DND-41 (cell line): Measurements from ENCODE around the gene UVRAG.

Experiments
- ATAC-seq: fragments of 200-7000 bp; cut with Tn5 transposase; 3 replicates; pipeline ENCODE4 v1.9.1; 2021; ENCODE audit warnings: low read depth; ENCODE audit not compliant: insufficient read depth
- DNase-seq: peaks from one replicate; pipeline ENCODE4 v3.0.0-alpha.2; 2020
- H2AFZ ChIP-seq: 2 replicates; pipeline ENCODE4 v1.6.0; 2012; ENCODE audit warnings: low read depth, low read length
- H3K27ac ChIP-seq: 2 replicates; pipeline ENCODE4 v1.5.1; 2012; ENCODE audit warnings: low read length, inconsistent platforms
- H3K27me3 ChIP-seq: fragments of 200-600 bp; sonication (generic); 2 replicates; pipeline ENCODE4 v1.6.0; 2012; ENCODE audit warnings: low read length, mild to moderate bottlenecking, inconsistent platforms; ENCODE audit not compliant: insufficient read depth, poor library complexity
- H3K36me3 ChIP-seq: 2 replicates; pipeline ENCODE4 v1.5.1; 2012; ENCODE audit warnings: low read length, inconsistent platforms; ENCODE audit not compliant: insufficient read depth
- H3K4me1 ChIP-seq: 2 replicates; pipeline ENCODE4 v1.5.1; 2012; ENCODE audit warnings: mild to moderate bottlenecking, low read length; ENCODE audit not compliant: insufficient read depth
- H3K4me2 ChIP-seq: 2 replicates; pipeline ENCODE4 v1.6.0; 2012; ENCODE audit warnings: mild to moderate bottlenecking, moderate library complexity, low read length, inconsistent platforms; ENCODE audit not compliant: insufficient read depth
- H3K4me3 ChIP-seq, 2 experiments: fragments of 200-600 bp in 1 of 2; shearing (Covaris generic) in 1 of 2; 2 replicates each; pipeline ENCODE4 v1.5.1; 2012 to 2016; ENCODE audit warnings: inconsistent platforms in 2 of 2, low read length in 2 of 2, mild to moderate bottlenecking in 2 of 2, low read depth in 1 of 2, moderate library complexity in 1 of 2
- H3K79me2 ChIP-seq: 2 replicates; pipeline ENCODE4 v1.6.0; 2012; ENCODE audit warnings: low read length, inconsistent platforms; ENCODE audit not compliant: insufficient read depth
- H3K9ac ChIP-seq: 2 replicates; pipeline ENCODE4 v1.6.0; 2012; ENCODE audit warnings: low read depth, mild to moderate bottlenecking, inconsistent platforms, low read length, moderate library complexity
- H3K9me3 ChIP-seq: 2 replicates; pipeline ENCODE4 v1.5.1; 2012; ENCODE audit warnings: low read length, moderate library complexity, mild to moderate bottlenecking, inconsistent platforms; ENCODE audit not compliant: insufficient read depth, severe bottlenecking
- H4K20me1 ChIP-seq: 2 replicates; pipeline ENCODE4 v1.6.0; 2012; ENCODE audit warnings: low read length; ENCODE audit not compliant: insufficient read depth
- EZH2 ChIP-seq: IDR thresholded peaks from 3 replicates; pipeline ENCODE4 v1.6.1; 2012; ENCODE audit warnings: borderline replicate concordance, low read depth, mild to moderate bottlenecking, moderate library complexity, low read length, inconsistent platforms; ENCODE audit not compliant: severe bottlenecking
- TF ChIP-seq, protein P1 (sequence below): IDR thresholded peaks from 2 replicates; pipeline ENCODE4 v1.5.1; 2012; ENCODE audit warnings: borderline replicate concordance, low read length, moderate library complexity, mild to moderate bottlenecking; ENCODE audit not compliant: poor library complexity, severe bottlenecking; ENCODE audit errors: extremely low read depth

The UVRAG gene

GRCh38 chr11:75781831-75782230 is 33.2 kb upstream of the UVRAG start:
- no peak for ATAC-seq
- no peak for DNase-seq
- H3K4me3 ChIP-seq, result no peak overlapping the region
- no peaks in the 10 kb centered on the region for H3K27me3 ChIP-seq
- H3K4me1 ChIP-seq, result no peaks in the 10 kb centered on the region
- H3K9me3 ChIP-seq, result no peaks in the 10 kb centered on the region
- H3K36me3 ChIP-seq, result no peaks in the 10 kb centered on the region
- H4K20me1 ChIP-seq, result no peaks in the 10 kb centered on the region
- H3K27ac ChIP-seq, result no peak overlapping the region
- no peaks in the 10 kb centered on the region for H3K79me2 ChIP-seq
- no peak overlapping the region for H2AFZ ChIP-seq
- H3K9ac ChIP-seq, result no peak overlapping the region
- TF ChIP-seq, protein P1, sequence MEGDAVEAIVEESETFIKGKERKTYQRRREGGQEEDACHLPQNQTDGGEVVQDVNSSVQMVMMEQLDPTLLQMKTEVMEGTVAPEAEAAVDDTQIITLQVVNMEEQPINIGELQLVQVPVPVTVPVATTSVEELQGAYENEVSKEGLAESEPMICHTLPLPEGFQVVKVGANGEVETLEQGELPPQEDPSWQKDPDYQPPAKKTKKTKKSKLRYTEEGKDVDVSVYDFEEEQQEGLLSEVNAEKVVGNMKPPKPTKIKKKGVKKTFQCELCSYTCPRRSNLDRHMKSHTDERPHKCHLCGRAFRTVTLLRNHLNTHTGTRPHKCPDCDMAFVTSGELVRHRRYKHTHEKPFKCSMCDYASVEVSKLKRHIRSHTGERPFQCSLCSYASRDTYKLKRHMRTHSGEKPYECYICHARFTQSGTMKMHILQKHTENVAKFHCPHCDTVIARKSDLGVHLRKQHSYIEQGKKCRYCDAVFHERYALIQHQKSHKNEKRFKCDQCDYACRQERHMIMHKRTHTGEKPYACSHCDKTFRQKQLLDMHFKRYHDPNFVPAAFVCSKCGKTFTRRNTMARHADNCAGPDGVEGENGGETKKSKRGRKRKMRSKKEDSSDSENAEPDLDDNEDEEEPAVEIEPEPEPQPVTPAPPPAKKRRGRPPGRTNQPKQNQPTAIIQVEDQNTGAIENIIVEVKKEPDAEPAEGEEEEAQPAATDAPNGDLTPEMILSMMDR, result no peak
- no peak for TF ChIP-seq EZH2
- no peak overlapping the region for H3K4me2 ChIP-seq

DNA sequence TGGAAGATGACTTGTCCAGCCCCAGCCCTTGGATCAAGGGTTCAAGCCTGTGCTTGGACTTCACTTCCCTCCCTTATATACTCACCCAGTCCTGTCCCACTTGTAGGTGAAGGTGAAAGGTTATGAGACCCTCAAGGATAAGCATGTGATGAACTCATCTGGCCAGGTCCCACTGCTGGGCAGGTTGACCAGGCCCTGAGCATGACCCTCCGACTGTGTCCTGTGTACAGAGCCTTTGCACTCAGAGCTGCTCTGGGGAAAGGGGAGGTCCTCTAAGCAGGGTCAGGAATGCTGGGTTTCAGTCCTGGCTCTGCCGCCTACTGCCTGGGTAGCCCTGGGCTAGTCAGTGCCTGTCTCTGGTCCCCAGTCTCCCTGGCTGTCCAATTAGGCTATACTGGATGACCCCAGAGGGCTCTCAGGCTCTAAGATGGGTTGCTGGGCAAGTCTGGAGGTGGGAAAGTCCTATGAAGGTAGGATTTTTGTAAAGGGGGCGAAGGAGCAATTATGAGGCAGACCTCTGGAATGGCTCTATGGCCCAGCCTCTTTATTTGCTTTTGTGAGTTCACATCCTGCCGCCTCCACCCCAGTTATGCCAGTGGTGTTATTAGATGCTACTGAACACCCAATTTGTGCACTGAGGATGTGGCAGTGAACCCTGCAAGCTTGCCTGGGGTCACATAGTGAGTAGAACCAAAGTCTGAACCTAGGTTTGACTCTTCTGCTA is 32.3 kb upstream of the UVRAG start:
- TF ChIP-seq, protein P1, result no peak
- TF ChIP-seq EZH2, result no peak
- no peak for DNase-seq

GRCh38 chr11:75783416-75784084 is 31.5 kb upstream of the UVRAG start:
- Histone ChIP-seq H3K36me3 (no peaks in the 10 kb centered on the region), H3K9me3 (no peaks in the 10 kb centered on the region), H3K79me2 (no peaks in the 10 kb centered on the region), H3K4me3 (no peak overlapping the region), H3K27ac (no peak overlapping the region), H3K4me2 (no peak overlapping the region), H3K27me3 (no peaks in the 10 kb centered on the region), H4K20me1 (no peaks in the 10 kb centered on the region; the same call in 1 of the 2 replicates), H2AFZ (no peak overlapping the region), H3K9ac (no peak overlapping the region), H3K4me1 (no peaks in the 10 kb centered on the region)
- ATAC-seq (no peak), DNase-seq (no peak)
- TF ChIP-seq EZH2, result no peak
- TF ChIP-seq, protein P1, result no peak

More for the DNA sequence above, 32.3 kb upstream of the UVRAG start:
- H4K20me1 ChIP-seq, result no peaks in the 10 kb centered on the region
- no peak overlapping the region for H3K27ac ChIP-seq
- no peak overlapping the region for H3K4me3 ChIP-seq
- ATAC-seq, result no peak
- H3K36me3 ChIP-seq, result no peaks in the 10 kb centered on the region
- no peaks in the 10 kb centered on the region for H3K4me1 ChIP-seq
- H3K27me3 ChIP-seq, result no peaks in the 10 kb centered on the region
- no peak overlapping the region for H3K4me2 ChIP-seq
- no peak overlapping the region for H3K9ac ChIP-seq
- no peak overlapping the region for H2AFZ ChIP-seq
- no peaks in the 10 kb centered on the region for H3K9me3 ChIP-seq
- H3K79me2 ChIP-seq, result no peaks in the 10 kb centered on the region
